ENCODE results near the gene NR6A1.

Gene NR6A1

DNA sequence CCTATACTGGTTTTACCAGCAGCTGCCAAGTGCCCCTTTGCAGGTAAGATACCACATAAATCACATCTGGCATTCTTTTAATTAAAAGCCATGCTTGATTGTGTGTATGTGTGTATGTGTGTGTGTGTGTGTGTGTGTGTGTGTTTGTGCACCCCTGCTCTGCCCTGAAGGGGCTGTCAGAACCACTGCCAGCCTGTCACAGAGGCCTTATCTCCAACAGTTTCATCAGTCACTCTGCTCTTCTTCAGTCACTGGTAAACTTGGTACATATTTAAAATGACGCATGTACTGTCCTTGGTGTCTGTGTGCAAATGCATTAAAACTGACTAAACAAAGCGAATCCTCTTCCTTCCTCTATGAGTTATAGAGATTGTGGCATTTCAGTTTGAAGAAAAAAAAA lies 244.9 kb downstream of the NR6A1 start:
- no peak for DNase-seq (ENCODE audit: low spot score)

- DNase-seq (ENCODE audit: low spot score): no peak
These were observed 248.7 kb downstream of the NR6A1 start for GRCh38 chr9:124522121-124523098.

DNA sequence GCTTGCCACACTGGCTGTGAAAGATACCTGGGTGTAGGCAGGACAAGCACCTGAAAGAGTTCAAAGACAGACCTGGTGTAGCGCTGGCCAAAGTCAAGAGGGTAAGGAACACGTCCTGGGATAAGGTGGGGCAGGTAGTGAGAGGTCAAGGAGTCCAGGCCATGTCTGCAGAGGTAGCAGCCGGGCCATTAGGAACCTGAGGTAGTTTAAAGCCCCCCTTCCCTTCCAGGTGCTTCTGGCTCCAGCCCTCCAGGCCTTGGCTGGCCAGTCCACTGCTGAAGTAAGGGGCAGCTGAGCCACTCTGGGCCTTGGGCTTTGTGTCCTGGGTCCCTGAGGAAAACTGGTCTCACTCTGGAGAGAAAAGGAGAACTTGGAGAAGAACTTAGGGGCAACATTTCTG lies 250.0 kb downstream of the NR6A1 start:
- DNase-seq (ENCODE audit: low spot score): no peak

DNA sequence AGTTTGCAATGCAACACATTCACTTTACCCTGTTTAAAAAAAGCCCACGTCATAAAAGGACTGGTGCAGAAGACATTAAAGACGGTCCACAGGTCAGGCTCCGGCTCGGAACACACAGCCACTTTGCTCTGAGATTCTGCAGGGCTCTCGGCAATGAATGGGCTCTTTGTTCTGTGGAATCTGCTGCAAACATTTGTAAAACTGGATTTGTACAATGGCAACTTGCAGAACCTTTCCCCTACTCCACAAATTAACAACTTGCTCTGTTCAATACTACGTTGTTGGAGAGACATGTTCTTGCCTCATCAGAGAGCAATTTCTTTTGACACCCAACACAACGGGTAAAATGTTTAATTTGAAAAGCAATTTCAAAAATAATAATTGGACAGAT lies 250.9 kb downstream of the NR6A1 start:
- no peak for DNase-seq (ENCODE audit: low spot score)

DNA sequence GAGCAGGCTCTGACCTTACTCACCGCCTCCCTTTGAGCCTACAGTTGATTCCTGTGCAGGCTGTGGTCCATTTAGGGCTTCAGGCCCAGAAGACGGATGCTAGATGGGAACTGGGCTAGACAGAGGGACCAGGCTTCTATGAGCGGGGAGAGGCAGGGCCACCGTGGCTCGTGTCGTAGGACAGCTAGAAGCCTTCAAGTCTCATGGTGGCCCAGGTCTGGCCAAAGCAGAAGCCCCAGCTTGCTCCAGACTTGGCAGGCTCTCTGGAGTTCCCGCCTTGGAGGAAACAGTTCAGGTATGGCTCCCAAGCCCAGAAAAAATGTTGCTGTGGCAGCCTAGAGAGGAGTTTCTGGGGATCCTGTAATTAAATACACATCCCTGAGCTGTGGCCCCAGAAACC lies 253.0 kb downstream of the NR6A1 start:
- no peak for DNase-seq (ENCODE audit: low spot score)

DNA sequence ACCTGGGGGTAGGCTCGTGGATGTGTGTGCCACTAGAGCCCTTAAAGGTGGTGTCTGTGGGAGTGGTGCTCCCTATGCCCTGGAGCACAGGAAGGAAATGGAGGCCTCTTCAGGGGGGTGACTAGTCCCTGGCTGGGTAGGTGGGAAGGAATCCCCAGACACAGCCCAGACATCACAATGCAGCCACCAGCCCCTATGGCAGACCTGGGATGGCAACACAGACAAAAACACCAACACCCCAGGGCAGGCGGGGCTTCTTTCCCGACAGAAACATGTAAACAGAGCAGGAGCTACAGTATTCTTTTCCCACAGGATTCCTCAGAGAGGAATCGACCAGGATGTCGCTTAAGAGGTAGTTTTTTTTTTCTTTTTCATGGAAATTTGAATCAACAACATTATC lies 253.5 kb downstream of the NR6A1 start:
- no peak for DNase-seq (ENCODE audit: low spot score)

- DNase-seq (ENCODE audit: low spot score): no peak
These were observed 256.2 kb downstream of the NR6A1 start for GRCh38 chr9:124514874-124515273.

- no peak for DNase-seq (ENCODE audit: low spot score)
These were observed 257.0 kb downstream of the NR6A1 start for GRCh38 chr9:124514125-124514524.

DNA sequence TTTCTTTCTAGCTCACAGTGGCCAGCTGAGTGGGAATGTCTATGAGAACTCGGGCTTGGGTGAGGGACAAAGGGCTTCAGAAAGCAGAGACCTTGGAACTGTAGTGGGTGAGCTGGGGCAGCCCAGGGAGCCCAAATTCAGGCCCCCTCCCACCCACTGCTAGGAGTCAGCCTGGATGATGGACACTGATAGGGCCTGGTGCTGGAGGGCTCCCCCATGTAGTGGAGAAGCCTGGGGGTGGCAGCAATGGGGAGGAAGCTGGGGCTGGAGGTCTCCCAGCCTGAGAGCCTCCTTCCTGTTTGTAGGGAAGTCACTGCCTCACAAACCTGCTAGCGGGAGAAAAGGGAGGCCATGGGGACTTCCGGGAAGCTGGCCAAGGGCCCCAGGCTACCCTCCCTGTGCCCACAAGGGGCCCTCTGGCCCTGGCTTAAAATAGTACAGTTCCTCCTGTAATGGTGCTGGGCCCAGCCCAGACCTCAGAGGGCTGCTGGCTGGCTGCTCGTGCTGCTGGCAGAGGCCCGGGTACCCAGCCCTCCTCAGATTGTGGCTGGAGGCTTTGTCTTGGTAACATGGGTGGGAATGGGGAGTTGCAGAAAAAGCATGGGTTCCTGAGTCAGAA lies 257.6 kb downstream of the NR6A1 start:
- DNase-seq (ENCODE audit: low spot score): no peak

DNA sequence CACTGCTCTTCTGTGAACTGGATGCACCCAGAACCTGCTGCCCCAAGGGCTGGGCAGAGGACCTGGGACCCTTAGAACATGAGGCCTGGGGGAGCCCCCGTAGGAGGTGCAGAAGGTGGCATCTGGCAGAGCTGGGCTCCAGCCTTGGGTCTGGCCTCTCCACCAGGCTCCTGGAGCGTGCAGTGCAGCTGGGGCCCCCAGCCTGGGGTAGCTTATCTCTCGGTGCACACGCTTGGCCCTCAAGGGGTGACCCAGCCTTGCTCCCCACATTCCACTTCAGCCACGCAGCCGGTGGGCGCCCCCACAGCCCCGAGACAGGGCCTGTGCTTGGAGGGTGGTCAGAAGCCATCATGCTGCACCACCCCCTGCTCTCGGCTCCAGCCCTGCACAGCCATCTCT lies 258.3 kb downstream of the NR6A1 start:
- no peak for DNase-seq (ENCODE audit: low spot score)

- no peak for DNase-seq (ENCODE audit: low spot score)
These were observed 259.0 kb downstream of the NR6A1 start for GRCh38 chr9:124511891-124512805.

DNA sequence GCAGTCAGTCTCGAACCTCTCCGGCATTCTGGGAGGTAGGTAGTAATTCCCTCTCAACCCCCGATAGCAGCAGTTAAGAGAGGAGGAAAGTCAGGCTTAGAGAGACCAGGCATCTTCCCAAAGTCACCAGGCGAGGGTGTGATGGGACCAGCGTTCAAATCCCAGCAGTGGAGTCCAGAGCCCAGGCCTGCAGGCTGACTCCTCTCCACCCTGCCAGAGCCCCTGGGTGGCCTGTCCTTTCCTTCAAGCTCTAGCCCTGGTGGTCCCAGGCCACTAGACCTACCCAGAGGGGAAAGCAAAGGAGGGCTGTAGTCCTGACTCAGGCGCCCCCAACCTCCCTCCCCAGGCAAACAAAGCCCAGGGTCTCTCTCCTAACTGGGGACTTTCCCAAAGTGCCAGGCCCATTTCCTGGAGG lies 259.7 kb downstream of the NR6A1 start:
- no peak for DNase-seq (ENCODE audit: low spot score)

DNA sequence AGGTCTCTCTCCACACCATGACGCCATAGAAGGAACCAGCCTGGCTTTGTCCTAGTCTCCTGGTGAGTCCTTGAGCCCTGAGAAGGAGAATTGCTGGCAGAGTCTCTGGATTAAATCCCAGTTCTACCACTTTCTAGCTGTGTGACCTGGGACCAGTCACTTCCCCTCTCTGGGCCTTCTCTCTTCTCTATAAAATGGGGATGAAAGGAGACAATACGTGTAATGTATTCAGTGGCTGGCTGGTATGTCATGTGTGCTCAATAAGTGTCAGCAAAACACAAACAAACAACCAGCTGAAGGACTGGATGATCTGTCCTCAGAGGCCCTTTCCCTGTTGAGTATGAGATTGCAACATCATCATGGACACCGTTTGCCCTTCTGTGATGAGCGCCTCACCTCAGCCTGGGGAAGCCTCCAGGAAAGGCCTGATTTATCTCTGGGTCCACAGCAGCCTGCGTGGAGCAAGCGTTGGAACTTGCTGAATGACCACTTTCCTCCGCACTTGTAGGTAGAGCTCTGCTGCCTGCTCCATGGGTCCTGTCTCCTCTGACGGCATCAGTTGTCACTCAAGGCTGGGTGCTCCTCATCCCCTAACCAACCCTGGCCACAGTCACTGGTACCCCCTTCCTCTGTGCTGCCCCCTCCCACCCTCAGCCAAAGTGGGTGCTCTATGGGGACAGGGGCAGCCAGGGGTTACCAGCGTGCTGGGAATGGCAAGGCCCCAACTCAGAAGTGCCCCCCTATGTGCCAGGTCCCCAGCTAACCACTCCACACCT lies 260.3 kb downstream of the NR6A1 start:
- no peak for DNase-seq (ENCODE audit: low spot score)

DNA sequence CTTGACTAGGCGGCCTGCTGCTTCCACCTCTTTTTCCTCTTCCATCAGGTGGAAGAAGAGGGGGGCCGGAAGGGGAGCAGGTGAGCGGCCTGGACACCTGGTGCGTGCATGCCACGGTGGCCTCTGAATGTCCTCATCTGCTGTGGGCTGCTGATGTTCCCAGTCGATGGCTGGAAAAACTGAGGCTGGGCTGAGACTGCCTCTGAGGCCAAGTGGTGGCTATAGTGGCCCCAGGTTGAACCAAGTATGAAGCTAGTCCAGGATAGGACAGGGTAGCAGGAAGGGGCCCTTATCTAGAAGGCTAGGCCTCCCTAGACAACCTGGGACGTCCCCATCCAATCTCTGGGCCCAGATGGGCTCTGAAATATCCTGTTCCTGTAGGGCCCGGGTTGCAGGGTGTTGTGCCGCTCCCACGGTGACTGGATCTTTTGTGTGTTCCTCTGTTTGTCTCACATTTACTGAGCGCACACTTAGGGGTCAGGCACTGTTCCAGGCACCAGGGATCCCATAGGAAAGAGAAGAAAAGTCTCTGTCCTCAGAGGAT lies 263.2 kb downstream of the NR6A1 start:
- DNase-seq (ENCODE audit: low spot score): no peak

DNA sequence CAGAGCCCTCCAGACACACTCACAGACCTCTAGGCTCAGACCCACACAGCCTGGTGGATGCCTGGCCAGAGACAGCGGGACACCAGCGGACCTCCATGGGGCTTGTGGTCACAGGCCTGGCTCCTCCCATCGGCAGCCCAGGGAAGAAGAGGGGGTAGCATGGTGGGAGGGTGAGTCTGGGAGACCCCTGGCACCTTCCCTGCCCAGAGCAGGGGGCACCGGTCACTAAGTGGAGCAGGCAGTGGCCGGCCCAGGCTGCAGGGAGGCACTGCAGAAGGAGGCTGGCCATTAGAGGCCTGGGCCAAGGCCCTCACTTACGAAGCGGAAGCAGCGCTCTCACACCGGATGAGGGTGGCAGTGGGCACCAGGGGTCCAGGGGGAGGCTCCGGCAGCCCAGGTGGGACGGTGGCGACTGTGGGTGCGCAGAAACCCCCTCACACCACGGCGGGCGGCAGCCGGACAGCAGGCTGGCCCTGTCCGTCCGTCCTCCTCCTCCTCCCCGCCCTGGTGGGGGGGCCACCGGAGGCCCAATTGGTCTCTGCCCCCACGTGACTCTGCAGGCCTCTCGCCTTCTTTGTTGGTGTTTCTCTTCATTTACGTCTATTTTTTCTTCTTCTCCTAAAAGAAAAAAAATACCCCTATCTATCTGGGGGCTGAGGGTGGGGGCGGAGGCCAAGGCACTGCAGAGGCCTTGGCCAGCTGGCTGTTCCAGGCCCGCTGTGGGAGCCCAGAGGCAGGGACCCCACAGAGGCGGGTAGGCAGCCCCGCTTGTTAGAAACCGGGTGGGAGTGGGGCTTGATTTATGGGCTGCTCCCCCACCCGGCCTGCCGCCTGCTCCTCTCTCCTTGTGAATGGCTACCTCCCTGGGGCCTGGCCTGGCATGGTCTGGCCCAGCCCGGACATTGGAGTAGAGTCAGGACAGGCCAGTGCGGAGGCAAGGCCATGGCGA lies 263.9 kb downstream of the NR6A1 start, which contains the start of gene NR5A1:
TSS of gene NR5A1 (minus strand) at position 469 of the 949 bp plus-strand sequence. CDS start 4,004 bp downstream, outside the sequence.
- DNase-seq (ENCODE audit: low spot score): no peak

DNA sequence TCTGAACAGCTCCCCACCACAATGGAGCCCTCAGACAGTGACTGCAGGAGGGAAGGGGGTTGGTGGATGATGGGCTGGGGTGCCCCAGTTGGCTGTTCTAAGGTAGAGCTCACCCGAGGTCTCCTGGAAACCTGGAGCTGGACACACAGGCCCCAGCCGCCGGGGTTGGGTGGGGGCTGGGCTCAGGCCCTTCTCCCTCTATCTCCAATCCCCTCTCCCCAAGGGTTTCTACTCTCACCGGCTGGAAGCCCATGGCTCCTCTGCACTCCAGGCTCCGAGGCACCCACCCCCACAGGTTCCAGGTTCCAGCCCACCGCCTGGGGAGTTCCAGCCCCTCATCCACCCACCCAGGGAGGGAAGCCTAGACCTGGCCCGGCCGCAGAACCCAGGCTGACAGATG lies 264.7 kb downstream of the NR6A1 start:
- DNase-seq (ENCODE audit: low spot score): no peak

DNA sequence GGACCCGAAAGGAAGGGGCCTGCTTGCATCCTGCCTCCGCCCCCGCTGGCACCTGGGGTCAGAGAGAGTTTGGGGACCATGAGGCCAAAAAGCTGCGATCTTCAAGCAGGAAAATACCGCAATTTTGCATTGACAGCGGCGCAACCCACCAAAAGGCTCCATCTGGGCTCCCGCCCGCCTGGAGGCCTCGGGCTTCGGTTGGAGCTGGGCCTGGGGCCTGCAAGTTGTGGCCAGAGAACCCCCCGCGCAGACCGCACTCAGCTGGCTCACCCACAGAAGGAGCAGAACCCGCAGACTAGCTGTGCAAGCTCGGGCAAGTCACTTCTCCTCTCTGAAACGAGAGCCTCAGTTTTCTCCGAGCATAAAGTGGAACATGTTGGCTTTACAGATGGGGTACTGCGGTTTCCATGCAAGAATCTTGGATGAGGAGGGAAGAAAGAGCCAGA lies 265.2 kb downstream of the NR6A1 start:
- DNase-seq (ENCODE audit: low spot score): no peak

DNA sequence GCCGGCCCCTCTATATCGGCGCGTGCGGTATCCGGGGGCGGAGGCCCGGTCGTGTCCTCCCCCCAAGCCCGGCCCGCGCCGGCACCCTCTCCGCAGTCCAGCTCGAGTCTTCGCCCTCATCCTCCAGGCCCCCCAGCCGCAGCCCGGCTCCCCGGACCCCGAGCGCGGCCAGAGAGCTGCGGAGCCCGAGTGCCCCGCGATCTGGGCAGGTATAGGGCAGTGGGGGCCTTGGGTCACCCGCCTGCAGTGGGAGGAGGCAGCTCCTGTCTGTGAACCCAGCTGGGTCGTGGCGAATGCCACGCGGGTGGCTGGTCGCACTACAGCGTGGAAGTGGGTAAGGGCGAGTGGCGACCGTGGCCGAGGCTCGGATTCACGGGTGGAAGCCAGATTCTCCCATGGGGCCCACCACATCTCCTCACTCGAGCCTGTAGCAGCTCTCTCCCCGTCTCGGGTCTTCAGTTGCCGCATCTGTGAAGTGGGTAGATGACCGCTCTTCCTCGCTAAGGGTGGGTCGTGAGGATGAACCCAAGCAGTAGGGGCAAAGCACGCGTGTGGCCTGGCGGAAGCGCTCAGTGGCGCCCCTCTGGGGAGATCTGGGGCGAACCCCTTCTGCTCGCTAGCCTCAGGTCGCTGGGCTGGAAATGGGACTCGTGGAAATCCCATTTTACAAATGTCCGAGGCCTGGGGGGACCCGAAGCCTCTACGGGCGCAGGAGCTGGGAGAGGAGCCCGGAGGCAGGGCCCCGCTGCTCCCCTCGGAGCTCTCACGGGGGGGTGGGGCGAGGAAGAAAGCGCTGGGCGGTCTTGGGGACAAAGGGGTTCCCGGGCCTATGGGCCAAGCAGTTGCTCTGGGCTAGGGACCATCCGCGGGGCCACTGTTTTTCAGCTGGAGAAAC lies 265.9 kb downstream of the NR6A1 start:
- no peak for DNase-seq (ENCODE audit: low spot score)

GRCh38 chr9:124504530-124505005 lies 266.5 kb downstream of the NR6A1 start:
- no peak for DNase-seq (ENCODE audit: low spot score)
